Esophagus muscularis mucosa (tissue), 4 donors: ENCODE data around the gene OSBP2. TPM values are rescaled to one million over a fixed set of nuclear protein-coding genes. Genes with fewer than 3 reads are reported as not detected.

Experiments used
- DNase-seq: peaks from one replicate; pipeline ENCODE4 v3.0.0-alpha.2; 2017; ENCODE audit errors: extremely low spot score
- H3K27ac ChIP-seq, 4 donors: fragments of 200-600 bp; sonication (generic); replicated peaks in 1 of 4; 1 replicate in 3 of 4; 2 replicates in 1 of 4; pipeline ENCODE4 v1.5.1; 2016 to 2019; ENCODE audit warnings: mild to moderate bottlenecking in 1 of 4
- H3K27me3 ChIP-seq, 4 donors: fragments of 200-600 bp; sonication (generic); one replicate each; pipeline versions ENCODE4 v1.5.1 to v1.6.0; 2016 to 2019
- H3K36me3 ChIP-seq, 4 donors: fragments of 200-600 bp; sonication (generic); one replicate each; pipeline ENCODE4 v1.5.1; 2016 to 2019
- H3K4me1 ChIP-seq, 4 donors: fragments of 200-600 bp; sonication (generic); one replicate each; pipeline ENCODE4 v1.5.1; 2016 to 2019
- H3K4me3 ChIP-seq, 4 donors: fragments of 200-600 bp; sonication (generic); 1 replicate in 2 of 4; 2 replicates in 2 of 4; pipeline ENCODE4 v1.5.1; 2016 to 2019; ENCODE audit warnings: mild to moderate bottlenecking in 4 of 4, moderate library complexity in 1 of 4
- H3K9me3 ChIP-seq, 4 donors: fragments of 200-600 bp; sonication (generic); 1 replicate in 3 of 4; 2 replicates in 1 of 4; pipeline ENCODE4 v1.5.1; 2016 to 2019
- EP300 ChIP-seq: sonication (generic); formaldehyde crosslinking; IDR thresholded peaks from one replicate; pipeline ENCODE4 v1.6.1; 2017; ENCODE audit warnings: antibody characterized with exemption
- POLR2A ChIP-seq: fragments of 450-650 bp; IDR thresholded peaks from one replicate; pipeline ENCODE4 v1.6.1; 2017; ENCODE audit warnings: antibody characterized with exemption, moderate library complexity, mild to moderate bottlenecking, low read depth
- POLR2AphosphoS5 ChIP-seq, 2 donors: sonication (generic); formaldehyde crosslinking; IDR thresholded peaks; one replicate each; pipeline ENCODE4 v1.6.1; 2017; ENCODE audit warnings: antibody characterized with exemption in 2 of 2
- WGBS: methylation state at CpG from one replicate; pipeline ENCODE4 v1.1.5; 2018; 5-methylcytosine and 5-hydroxymethylcytosine counted together
- intact Hi-C: fragments of 100-400 bp; cut with DNase I; formaldehyde crosslinking; loops from one replicate; pipeline ENCODE4 v1.15.1; 2023
- total RNA-seq, 4 donors: library from RNA; depleted of rRNA; stranded (reverse); fragments of >200 nt; gene quantifications; one replicate each; pipeline versions ENCODE4 v1.1.0 to v1.2.1, GENCODE V29; 2016
- TF ChIP-seq, protein P1 (sequence below), 3 experiments: fragments of 200-600 bp in 2 of 3; fragments of 450-650 bp in 1 of 3; sonication (generic) in 2 of 3; IDR thresholded peaks; one replicate each; pipeline ENCODE4 v1.5.1; 2017 to 2019; ENCODE audit warnings: antibody characterized with exemption in 3 of 3, mild to moderate bottlenecking in 2 of 3, moderate library complexity in 1 of 3

Gene OSBP2
- total RNA-seq, 4 donors from 2014 or later: 0.42 to 4.6 (median 2.9) TPM

GRCh38 chr22:30829901-30830550 lies 135.4 kb downstream of the OSBP2 start:
- 78% methylated on average over 8 of the region's 12 CpGs for WGBS
- peaks cover 0 to 9% (median 4%) of the 10 kb centered on the region in 4 donors for H3K4me1 ChIP-seq
- no peak for TF ChIP-seq EP300
- TF ChIP-seq, protein P1, sequence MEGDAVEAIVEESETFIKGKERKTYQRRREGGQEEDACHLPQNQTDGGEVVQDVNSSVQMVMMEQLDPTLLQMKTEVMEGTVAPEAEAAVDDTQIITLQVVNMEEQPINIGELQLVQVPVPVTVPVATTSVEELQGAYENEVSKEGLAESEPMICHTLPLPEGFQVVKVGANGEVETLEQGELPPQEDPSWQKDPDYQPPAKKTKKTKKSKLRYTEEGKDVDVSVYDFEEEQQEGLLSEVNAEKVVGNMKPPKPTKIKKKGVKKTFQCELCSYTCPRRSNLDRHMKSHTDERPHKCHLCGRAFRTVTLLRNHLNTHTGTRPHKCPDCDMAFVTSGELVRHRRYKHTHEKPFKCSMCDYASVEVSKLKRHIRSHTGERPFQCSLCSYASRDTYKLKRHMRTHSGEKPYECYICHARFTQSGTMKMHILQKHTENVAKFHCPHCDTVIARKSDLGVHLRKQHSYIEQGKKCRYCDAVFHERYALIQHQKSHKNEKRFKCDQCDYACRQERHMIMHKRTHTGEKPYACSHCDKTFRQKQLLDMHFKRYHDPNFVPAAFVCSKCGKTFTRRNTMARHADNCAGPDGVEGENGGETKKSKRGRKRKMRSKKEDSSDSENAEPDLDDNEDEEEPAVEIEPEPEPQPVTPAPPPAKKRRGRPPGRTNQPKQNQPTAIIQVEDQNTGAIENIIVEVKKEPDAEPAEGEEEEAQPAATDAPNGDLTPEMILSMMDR (IDR thresholded peaks at IDR 0.05): no peak
- TF ChIP-seq POLR2A: no peak
- TF ChIP-seq POLR2AphosphoS5 (IDR thresholded peaks at IDR 0.05): no peak
- H3K36me3 ChIP-seq: no peaks in the 10 kb centered on the region
- H3K27ac ChIP-seq: no peak overlapping the region
- H3K27me3 ChIP-seq: peaks cover 0 to 12% (median 0%) of the 10 kb centered on the region in 4 donors
- no peak for DNase-seq
- no peak overlapping the region for H3K4me3 ChIP-seq
- H3K9me3 ChIP-seq: no peaks in the 10 kb centered on the region
- intact Hi-C loops: no loop called here

DNA sequence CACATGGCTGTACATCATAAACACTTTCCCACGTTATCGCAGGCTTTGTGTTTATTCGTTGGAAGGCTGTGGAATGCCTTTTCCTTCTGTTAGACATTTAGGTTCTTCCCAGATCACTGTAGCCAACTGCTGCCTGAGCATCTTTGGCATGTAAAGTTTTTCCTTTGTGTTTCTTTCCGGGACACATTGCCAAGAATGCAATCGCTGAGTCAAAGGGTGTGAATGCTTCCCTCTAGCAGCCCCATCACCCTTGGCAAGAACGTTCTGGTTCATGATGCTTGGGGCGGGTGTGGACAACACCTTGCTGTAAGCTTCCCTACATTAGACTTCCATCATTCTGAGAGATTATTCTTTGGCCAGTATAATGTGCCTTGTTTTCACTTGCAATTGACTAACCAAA lies 136.2 kb downstream of the OSBP2 start:
- Histone ChIP-seq H3K27me3 (peaks cover 0 to 11% (median 0%) of the 10 kb centered on the region in 4 donors), H3K4me3 (no peak overlapping the region), H3K4me1 (peaks cover 0 to 9% (median 4%) of the 10 kb centered on the region in 4 donors), H3K9me3 (no peaks in the 10 kb centered on the region), H3K27ac (no peak overlapping the region), H3K36me3 (no peaks in the 10 kb centered on the region)
- 32% methylated on average over 7 of the region's 7 CpGs for WGBS
- no peak for DNase-seq
- TF ChIP-seq, protein P1 (IDR thresholded peaks at IDR 0.05): no peak
- TF ChIP-seq POLR2A (no peak), POLR2AphosphoS5 (IDR thresholded peaks at IDR 0.05) (peak in 1 of 2 donors; percentile 19)
- intact Hi-C loops: no loop called here

GRCh38 chr22:30832407-30832987 lies 137.8 kb downstream of the OSBP2 start:
- no peak overlapping the region for H3K4me3 ChIP-seq
- peaks cover 0 to 9% (median 4%) of the 10 kb centered on the region in 4 donors for H3K4me1 ChIP-seq
- H3K9me3 ChIP-seq: no peaks in the 10 kb centered on the region
- TF ChIP-seq EP300 (no peak), POLR2AphosphoS5 (IDR thresholded peaks at IDR 0.05) (no peak), POLR2A (no peak)
- TF ChIP-seq, protein P1 (IDR thresholded peaks at IDR 0.05): no peak
- peaks cover 0 to 4% (median 0%) of the 10 kb centered on the region in 4 donors for H3K27me3 ChIP-seq
- no peak overlapping the region for H3K27ac ChIP-seq
- H3K36me3 ChIP-seq: no peaks in the 10 kb centered on the region
- no peak for DNase-seq
- 94% methylated on average over 6 of the region's 6 CpGs for WGBS
- intact Hi-C loops: no loop called here

DNA sequence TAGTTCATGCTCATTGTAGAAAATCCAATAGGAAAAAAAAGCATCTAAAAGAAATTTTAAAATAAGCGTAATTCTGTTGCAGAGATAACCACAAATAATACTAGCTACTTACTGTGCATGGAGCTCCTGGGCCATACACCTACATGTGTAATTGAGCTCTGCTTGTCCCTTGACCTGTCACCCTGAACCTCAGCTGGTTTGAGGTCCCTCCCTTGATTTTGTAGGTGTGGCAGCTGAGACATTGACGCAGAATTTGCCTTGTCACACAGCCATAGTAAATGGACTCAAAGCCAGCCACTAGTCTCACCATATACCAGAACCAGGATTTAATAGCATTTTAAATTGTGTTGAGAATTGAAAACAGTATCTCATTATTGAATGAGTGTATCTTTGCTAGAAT lies 138.6 kb downstream of the OSBP2 start:
- peaks cover 0 to 7% (median 5%) of the 10 kb centered on the region in 4 donors for H3K9me3 ChIP-seq
- no peaks in the 10 kb centered on the region for H3K36me3 ChIP-seq
- no peak overlapping the region for H3K27ac ChIP-seq
- no peak overlapping the region for H3K4me3 ChIP-seq
- intact Hi-C loops: no loop called here
- H3K4me1 ChIP-seq: peaks cover 0 to 9% (median 4%) of the 10 kb centered on the region in 4 donors
- 96% methylated on average over 2 of the region's 2 CpGs for WGBS
- H3K27me3 ChIP-seq: no peaks in the 10 kb centered on the region
- no peak for DNase-seq
- no peak for TF ChIP-seq EP300
- TF ChIP-seq, protein P1 (IDR thresholded peaks at IDR 0.05): no peak
- no peak for TF ChIP-seq POLR2A
- TF ChIP-seq POLR2AphosphoS5 (IDR thresholded peaks at IDR 0.05): no peak
